Measurements from ENCODE around the gene PGC. TPM values are rescaled to one million over a fixed set of nuclear protein-coding genes. Genes with fewer than 3 reads are reported as not detected.

PGC gene
- total RNA-seq, 4 donors from 2014 or later = 0.42 TPM; not detected in 3

DNA sequence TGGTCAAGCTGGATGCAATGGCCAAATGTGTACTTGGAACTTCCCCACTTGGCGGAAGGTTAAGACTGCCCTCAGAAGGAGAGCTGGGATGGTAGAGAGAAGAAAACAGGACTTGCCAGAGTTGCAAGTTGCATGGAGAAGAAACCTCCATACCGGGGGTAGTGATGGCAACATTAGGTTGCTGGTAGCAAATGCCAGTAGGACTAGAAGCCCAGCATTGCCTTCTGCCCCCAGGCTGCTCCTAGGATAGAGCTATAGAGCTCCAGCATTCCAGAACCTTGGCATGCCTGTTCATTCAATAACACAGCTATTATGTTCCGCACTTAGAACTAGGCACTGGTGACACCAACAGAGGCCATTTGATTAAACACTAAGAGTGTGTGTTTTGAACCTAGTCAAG lies 38.3 kb downstream of the PGC start:
- WGBS, 2 donors = 87 to 93% methylated on average over 3 of the region's 3 CpGs
- no peak for TF ChIP-seq POLR2A (IDR thresholded peaks at IDR 0.05)
- intact Hi-C loops (cut with DNase I; ENCODE audit: low total_unique reads) = no loop called here

GRCh38 chr6:41707565-41708200 lies 39.5 kb downstream of the PGC start:
- intact Hi-C loops (cut with DNase I; ENCODE audit: low total_unique reads) = no loop called here
- H3K4me3 ChIP-seq (ENCODE audit: low read depth, poor library complexity, severe bottlenecking) = no peak overlapping the region
- WGBS, 2 donors = 37 to 48% methylated on average over 14 of the region's 14 CpGs
- DNase-seq (ENCODE audit: low spot score in 2 of 2) = no peak
- no peak for TF ChIP-seq POLR2A (IDR thresholded peaks at IDR 0.05)
- TF ChIP-seq, protein P1, sequence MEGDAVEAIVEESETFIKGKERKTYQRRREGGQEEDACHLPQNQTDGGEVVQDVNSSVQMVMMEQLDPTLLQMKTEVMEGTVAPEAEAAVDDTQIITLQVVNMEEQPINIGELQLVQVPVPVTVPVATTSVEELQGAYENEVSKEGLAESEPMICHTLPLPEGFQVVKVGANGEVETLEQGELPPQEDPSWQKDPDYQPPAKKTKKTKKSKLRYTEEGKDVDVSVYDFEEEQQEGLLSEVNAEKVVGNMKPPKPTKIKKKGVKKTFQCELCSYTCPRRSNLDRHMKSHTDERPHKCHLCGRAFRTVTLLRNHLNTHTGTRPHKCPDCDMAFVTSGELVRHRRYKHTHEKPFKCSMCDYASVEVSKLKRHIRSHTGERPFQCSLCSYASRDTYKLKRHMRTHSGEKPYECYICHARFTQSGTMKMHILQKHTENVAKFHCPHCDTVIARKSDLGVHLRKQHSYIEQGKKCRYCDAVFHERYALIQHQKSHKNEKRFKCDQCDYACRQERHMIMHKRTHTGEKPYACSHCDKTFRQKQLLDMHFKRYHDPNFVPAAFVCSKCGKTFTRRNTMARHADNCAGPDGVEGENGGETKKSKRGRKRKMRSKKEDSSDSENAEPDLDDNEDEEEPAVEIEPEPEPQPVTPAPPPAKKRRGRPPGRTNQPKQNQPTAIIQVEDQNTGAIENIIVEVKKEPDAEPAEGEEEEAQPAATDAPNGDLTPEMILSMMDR (IDR thresholded peaks at IDR 0.05) = no peak

More for the DNA sequence above, 38.3 kb downstream of the PGC start:
- DNase-seq (ENCODE audit: low spot score in 2 of 2) = no peak
- no peak overlapping the region for H3K4me3 ChIP-seq (ENCODE audit: low read depth, poor library complexity, severe bottlenecking)

GRCh38 chr6:41706876-41707564 lies 40.2 kb downstream of the PGC start:
- intact Hi-C loops (cut with DNase I; ENCODE audit: low total_unique reads) = no loop called here
- H3K4me3 ChIP-seq (ENCODE audit: low read depth, poor library complexity, severe bottlenecking) = no peak overlapping the region
- TF ChIP-seq, protein P1 (IDR thresholded peaks at IDR 0.05) = no peak
- no peak for TF ChIP-seq POLR2A (IDR thresholded peaks at IDR 0.05)
- WGBS, 2 donors = 44 to 51% methylated on average over 9 of the region's 9 CpGs
- peak; percentile 61 to 93 for DNase-seq (ENCODE audit: low spot score in 2 of 2)

- no peak overlapping the region for H3K4me3 ChIP-seq (ENCODE audit: low read depth, poor library complexity, severe bottlenecking)
- 15 to 19% methylated on average over 15 of the region's 15 CpGs for WGBS, 2 donors
Observed at GRCh38 chr6:41705996-41706835, 41.0 kb downstream of the PGC start.

DNA sequence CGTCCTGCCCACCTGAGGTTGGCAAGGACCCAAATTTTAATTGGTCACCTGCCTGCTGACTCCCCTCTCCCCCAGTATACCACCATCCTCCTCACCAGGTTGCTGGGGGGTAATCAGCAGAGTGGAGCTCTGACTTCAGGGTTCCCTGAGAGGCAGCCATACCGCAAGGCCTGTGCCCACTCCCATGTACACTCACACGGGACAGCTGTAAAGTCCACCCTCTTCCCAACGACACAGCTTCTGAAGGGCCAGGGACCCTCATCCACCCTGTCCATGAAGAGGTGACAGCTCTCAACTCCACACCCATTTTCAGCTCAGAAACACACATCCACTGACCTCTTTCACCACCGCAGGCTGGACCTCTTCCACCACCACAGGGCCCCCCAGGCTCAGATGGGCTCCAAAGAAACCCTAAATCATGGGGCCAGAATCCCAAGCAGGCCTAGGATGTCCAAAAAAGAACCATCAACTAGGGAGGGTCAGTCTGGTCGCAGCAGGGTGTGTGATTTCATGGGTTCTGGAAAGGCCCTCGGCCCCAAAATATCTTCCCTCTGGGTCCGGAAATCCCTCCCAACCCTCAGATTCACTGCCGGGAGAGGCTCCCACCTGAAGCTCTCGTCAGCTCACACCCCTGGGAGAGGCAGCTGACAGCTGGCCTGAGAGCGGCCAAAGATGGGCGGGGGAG lies 41.7 kb downstream of the PGC start:
- no peak overlapping the region for H3K4me3 ChIP-seq (ENCODE audit: low read depth, poor library complexity, severe bottlenecking)
- TF ChIP-seq, protein P1 (IDR thresholded peaks at IDR 0.05) = no peak
- no peak for TF ChIP-seq POLR2A (IDR thresholded peaks at IDR 0.05)
- 60 to 62% methylated on average over 12 of the region's 12 CpGs for WGBS, 2 donors
- intact Hi-C loops (cut with DNase I; ENCODE audit: low total_unique reads) = no loop called here
- no peak for DNase-seq (ENCODE audit: low spot score in 2 of 2)

More at GRCh38 chr6:41705996-41706835, 41.0 kb downstream of the PGC start:
- peak; percentile 72 to 93 for DNase-seq (ENCODE audit: low spot score in 2 of 2)
- no peak for TF ChIP-seq POLR2A (IDR thresholded peaks at IDR 0.05)
- TF ChIP-seq, protein P1 (IDR thresholded peaks at IDR 0.05) = peak in 1 of 3 donors; percentile 38
- intact Hi-C loops (cut with DNase I; ENCODE audit: low total_unique reads) = no loop called here
